WTC11 (cell line): Measurements from ENCODE around the gene TUBB2A.

Source experiments
- ATF3 ChIP-seq: sonication (generic); formaldehyde crosslinking; conservative IDR thresholded peaks from 2 replicates; pipeline ENCODE4 v1.8.1; 2022; ENCODE audit warnings: mild to moderate bottlenecking, missing genetic modification reagents
- CBFB ChIP-seq: sonication (generic); formaldehyde crosslinking; IDR thresholded peaks from 2 replicates; pipeline ENCODE4 v1.8.1; 2022; ENCODE audit warnings: mild to moderate bottlenecking, low read depth, missing genetic modification reagents
- CTCF ChIP-seq: fragments of 200-600 bp; IDR thresholded peaks from 2 replicates; pipeline ENCODE4 v1.8.0; 2022; ENCODE audit warnings: antibody characterized with exemption
- E2F1 ChIP-seq: sonication (generic); formaldehyde crosslinking; IDR thresholded peaks from 2 replicates; pipeline ENCODE4 v1.8.0; 2022; ENCODE audit warnings: mild to moderate bottlenecking, missing genetic modification reagents
- HMGXB4 ChIP-seq: sonication (generic); formaldehyde crosslinking; IDR thresholded peaks from 2 replicates; pipeline ENCODE4 v1.8.1; 2023; ENCODE audit warnings: mild to moderate bottlenecking, moderate library complexity, missing genetic modification reagents
- MAX ChIP-seq: sonication (generic); formaldehyde crosslinking; IDR thresholded peaks from 2 replicates; pipeline ENCODE4 v1.8.0; 2022; ENCODE audit warnings: mild to moderate bottlenecking, missing genetic modification reagents
- NR1H2 ChIP-seq: sonication (generic); formaldehyde crosslinking; IDR thresholded peaks from 2 replicates; pipeline ENCODE4 v1.9.0; 2021; ENCODE audit warnings: mild to moderate bottlenecking, moderate library complexity, missing genetic modification reagents
- PRDM15 ChIP-seq: sonication (generic); formaldehyde crosslinking; IDR thresholded peaks from 2 replicates; pipeline ENCODE4 v1.8.0; 2022; ENCODE audit warnings: missing genetic modification reagents
- RELA ChIP-seq: sonication (generic); formaldehyde crosslinking; IDR thresholded peaks from 2 replicates; pipeline ENCODE4 v1.8.1; 2022; ENCODE audit warnings: missing genetic modification reagents, mild to moderate bottlenecking, borderline replicate concordance
- SMAD4 ChIP-seq: sonication (generic); formaldehyde crosslinking; IDR thresholded peaks from 2 replicates; pipeline ENCODE4 v1.8.0; 2022; ENCODE audit warnings: mild to moderate bottlenecking, missing genetic modification reagents
- SP1 ChIP-seq: sonication (generic); formaldehyde crosslinking; conservative IDR thresholded peaks from 2 replicates; pipeline ENCODE4 v1.8.1; 2022; ENCODE audit warnings: missing genetic modification reagents

GRCh38 chr6:3193102-3193849 lies 35.9 kb upstream of the TUBB2A start:
- TF ChIP-seq CTCF, result no peak
- no peak for TF ChIP-seq SP1
- no peak for TF ChIP-seq SMAD4 (CRISPR knock-in tag)
- no peak for TF ChIP-seq RELA
- TF ChIP-seq ATF3 (CRISPR knock-in tag), result no peak
- no peak for TF ChIP-seq E2F1 (CRISPR knock-in tag)
- TF ChIP-seq NR1H2 (CRISPR knock-in tag), result no peak
- TF ChIP-seq MAX, result no peak
- TF ChIP-seq PRDM15 (CRISPR knock-in tag), result no peak
- TF ChIP-seq CBFB, result no peak
- no peak for TF ChIP-seq HMGXB4 (CRISPR knock-in tag)
